Nephron (organoid): ENCODE measurements around the gene OLIG2.
A peak's percentile ranks its signal among the peaks of the same experiment; 100 is the strongest.

Source experiments
- H3K27ac Mint-ChIP-seq, 3 experiments: 2 replicates each; pipeline ENCODE4 v1.8.0; 2020; ENCODE audit warnings: mixed read lengths in 3 of 3, mild to moderate bottlenecking in 2 of 3, moderate library complexity in 1 of 3
- H3K27me3 Mint-ChIP-seq: 2 replicates; pipeline ENCODE4 v1.8.0; 2021; ENCODE audit warnings: low read depth, mild to moderate bottlenecking, moderate library complexity, mixed read lengths
- H3K36me3 Mint-ChIP-seq: 2 replicates; pipeline ENCODE4 v1.8.0; 2020; ENCODE audit warnings: low read depth, mixed read lengths
- H3K4me1 Mint-ChIP-seq: 2 replicates; pipeline ENCODE4 v1.8.0; 2020; ENCODE audit warnings: mixed read lengths
- H3K4me3 Mint-ChIP-seq, 3 experiments: 2 replicates each; pipeline ENCODE4 v1.8.0; 2020; ENCODE audit warnings: mild to moderate bottlenecking in 3 of 3, mixed read lengths in 3 of 3, moderate library complexity in 2 of 3
- H3K9me3 Mint-ChIP-seq: 2 replicates; pipeline ENCODE4 v1.8.0; 2020; ENCODE audit warnings: mixed read lengths
- TF ChIP-seq, protein P1 (sequence below), 3 experiments: fragments of 200-600 bp; sonication (generic); IDR thresholded peaks; one replicate each; pipeline ENCODE4 v1.5.0; 2021; ENCODE audit warnings: antibody characterized with exemption in 3 of 3; ENCODE audit not compliant: unreplicated experiment in 3 of 3

OLIG2 gene

DNA sequence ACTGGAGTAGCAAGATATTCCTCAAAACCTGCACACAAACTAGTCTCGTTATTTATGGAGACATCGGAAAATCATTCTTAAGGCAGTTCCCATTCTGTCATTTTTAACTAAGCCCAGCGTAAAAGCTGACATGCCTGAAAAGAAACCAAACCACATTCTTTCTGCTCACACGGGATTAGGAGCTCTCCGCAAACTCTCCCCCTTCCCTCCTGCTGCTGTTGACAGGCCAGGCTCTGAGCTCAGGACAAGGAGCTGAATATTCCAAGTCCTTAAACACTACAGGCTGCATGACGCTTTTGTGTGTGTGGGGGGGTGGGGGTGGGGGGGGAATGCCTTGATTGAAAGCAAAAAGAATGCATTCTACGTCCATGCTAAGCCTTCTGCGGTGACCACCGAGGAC lies 49.4 kb downstream of the OLIG2 start:
- Mint-ChIP-seq H3K4me3 (no peak overlapping the region), H3K27ac (peak overlapping the region in 1 of 3 experiments; percentile 29), H3K4me1 (peaks cover 12% of the 10 kb centered on the region), H3K9me3 (peaks cover 2% of the 10 kb centered on the region), H3K27me3 (peaks cover 94% of the 10 kb centered on the region), H3K36me3 (no peaks in the 10 kb centered on the region)
- TF ChIP-seq, protein P1, sequence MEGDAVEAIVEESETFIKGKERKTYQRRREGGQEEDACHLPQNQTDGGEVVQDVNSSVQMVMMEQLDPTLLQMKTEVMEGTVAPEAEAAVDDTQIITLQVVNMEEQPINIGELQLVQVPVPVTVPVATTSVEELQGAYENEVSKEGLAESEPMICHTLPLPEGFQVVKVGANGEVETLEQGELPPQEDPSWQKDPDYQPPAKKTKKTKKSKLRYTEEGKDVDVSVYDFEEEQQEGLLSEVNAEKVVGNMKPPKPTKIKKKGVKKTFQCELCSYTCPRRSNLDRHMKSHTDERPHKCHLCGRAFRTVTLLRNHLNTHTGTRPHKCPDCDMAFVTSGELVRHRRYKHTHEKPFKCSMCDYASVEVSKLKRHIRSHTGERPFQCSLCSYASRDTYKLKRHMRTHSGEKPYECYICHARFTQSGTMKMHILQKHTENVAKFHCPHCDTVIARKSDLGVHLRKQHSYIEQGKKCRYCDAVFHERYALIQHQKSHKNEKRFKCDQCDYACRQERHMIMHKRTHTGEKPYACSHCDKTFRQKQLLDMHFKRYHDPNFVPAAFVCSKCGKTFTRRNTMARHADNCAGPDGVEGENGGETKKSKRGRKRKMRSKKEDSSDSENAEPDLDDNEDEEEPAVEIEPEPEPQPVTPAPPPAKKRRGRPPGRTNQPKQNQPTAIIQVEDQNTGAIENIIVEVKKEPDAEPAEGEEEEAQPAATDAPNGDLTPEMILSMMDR (IDR thresholded peaks at IDR 0.05; ENCODE audit: unreplicated experiment in 3 of 3): no peak

DNA sequence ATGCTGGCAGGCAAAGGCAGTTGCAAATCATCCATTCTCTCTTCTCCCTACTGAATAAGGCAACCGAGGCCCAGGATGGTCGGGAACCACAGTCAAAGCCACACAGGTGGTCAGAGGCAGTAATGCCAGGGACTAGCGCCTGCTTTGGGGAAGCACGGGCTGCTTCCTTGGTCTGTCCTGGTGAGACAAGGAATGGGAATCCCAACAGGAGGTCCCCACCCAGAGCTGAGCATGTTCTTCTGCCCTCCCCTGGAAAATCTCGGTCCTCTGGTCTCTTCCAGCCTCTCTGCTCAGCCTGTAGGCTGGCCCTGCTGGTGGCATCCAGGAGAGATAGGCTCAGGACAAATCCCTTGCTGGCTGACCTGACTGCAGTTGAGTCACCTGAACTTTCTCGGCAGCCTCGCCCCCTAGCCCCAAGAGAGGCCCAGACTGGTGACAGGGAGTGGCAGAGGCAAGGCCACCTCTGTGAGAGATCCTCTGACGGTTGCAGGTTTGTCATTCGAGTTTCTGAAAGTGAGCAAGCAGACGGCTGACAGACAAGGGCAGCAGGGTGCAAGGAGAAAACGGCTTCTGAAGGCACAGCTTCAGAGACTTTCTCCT lies 50.0 kb downstream of the OLIG2 start:
- Mint-ChIP-seq H3K27me3 (peaks cover 96% of the 10 kb centered on the region), H3K27ac (no peak overlapping the region)
- TF ChIP-seq, protein P1 (IDR thresholded peaks at IDR 0.05; ENCODE audit: unreplicated experiment in 3 of 3): no peak

DNA sequence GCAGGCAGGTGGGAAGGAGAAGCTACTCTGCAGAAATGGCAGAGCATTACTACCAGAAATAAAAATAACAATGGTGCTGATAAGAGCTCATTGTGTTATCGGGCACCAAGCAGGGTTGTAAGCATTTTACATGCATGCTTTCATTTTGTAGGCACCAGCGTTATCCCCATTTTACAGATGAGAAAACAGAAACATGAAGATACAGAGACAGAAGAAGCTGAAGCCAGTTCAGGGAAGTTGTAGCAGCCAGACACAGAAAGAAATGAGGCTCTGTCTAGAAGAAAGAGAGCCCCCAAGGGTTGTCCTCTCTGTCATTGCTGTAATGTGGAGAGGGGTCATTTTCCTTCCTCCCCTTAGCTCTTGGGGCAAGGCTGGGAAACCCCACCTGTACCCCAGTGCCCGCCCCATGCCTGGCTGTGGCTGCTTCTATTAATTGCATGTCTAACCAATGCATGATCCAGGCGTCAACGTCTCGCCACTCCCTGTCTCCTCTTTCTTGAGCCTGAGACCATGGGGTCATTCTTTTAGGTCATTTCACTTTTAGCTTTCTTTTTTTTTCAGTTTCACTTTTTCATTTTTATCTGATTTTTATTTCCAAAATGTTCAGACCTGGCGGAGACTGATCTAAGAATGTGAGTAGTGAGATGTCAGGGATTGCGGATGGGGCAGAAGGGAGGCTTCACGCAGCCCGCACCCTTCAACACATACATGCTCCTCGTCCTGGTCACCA lies 51.0 kb downstream of the OLIG2 start:
- H3K4me3 Mint-ChIP-seq: no peak overlapping the region
- TF ChIP-seq, protein P1 (IDR thresholded peaks at IDR 0.05; ENCODE audit: unreplicated experiment in 3 of 3): no peak
- peaks cover 89% of the 10 kb centered on the region for H3K27me3 Mint-ChIP-seq
- H3K36me3 Mint-ChIP-seq: no peaks in the 10 kb centered on the region
- H3K9me3 Mint-ChIP-seq: peaks cover 2% of the 10 kb centered on the region
- H3K4me1 Mint-ChIP-seq: peaks cover 6% of the 10 kb centered on the region
- H3K27ac Mint-ChIP-seq: no peak overlapping the region

More for the DNA sequence above, 50.0 kb downstream of the OLIG2 start:
- Mint-ChIP-seq H3K4me3 (no peak overlapping the region), H3K9me3 (peaks cover 2% of the 10 kb centered on the region), H3K4me1 (peaks cover 12% of the 10 kb centered on the region), H3K36me3 (no peaks in the 10 kb centered on the region)
